Fibroblast of lung (primary cell): ENCODE measurements around the gene SENP5. TPM values are rescaled to one million over a fixed set of nuclear protein-coding genes. Genes with fewer than 3 reads are reported as not detected.
"Not testable (repeated sequence)": the region's sequence is repeated elsewhere in the genome, so short reads cannot be mapped to it uniquely, and the experiment has no call there.

Experiments
- DNase-seq, 2 donors: peaks; one replicate each; pipeline versions ENCODE4 v3.0.0 to v3.0.0-alpha.2; 2010; ENCODE audit warnings: low read depth in 2 of 2
- H2AFZ ChIP-seq: 2 replicates; pipeline ENCODE4 v1.5.1; 2012; ENCODE audit warnings: low read length, control low read depth, inconsistent platforms
- H3K27ac ChIP-seq: 2 replicates; pipeline ENCODE4 v1.5.1; 2011; ENCODE audit warnings: low read length, control low read depth; ENCODE audit not compliant: insufficient read depth
- H3K27me3 ChIP-seq: 2 replicates; pipeline ENCODE4 v1.5.1; 2011; ENCODE audit warnings: mild to moderate bottlenecking, low read length; ENCODE audit not compliant: control insufficient read depth, insufficient read depth
- H3K36me3 ChIP-seq: 2 replicates; pipeline ENCODE4 v1.5.1; 2011; ENCODE audit warnings: low read length; ENCODE audit not compliant: control insufficient read depth, insufficient read depth
- H3K4me1 ChIP-seq: 2 replicates; pipeline ENCODE4 v1.5.1; 2011; ENCODE audit warnings: low read length; ENCODE audit not compliant: control insufficient read depth, insufficient read depth; ENCODE audit errors: extremely low read depth
- H3K4me2 ChIP-seq: 2 replicates; pipeline ENCODE4 v1.5.1; 2011; ENCODE audit warnings: low read length, control low read depth; ENCODE audit not compliant: insufficient read depth; ENCODE audit errors: extremely low read depth
- H3K4me3 ChIP-seq, 4 experiments: fragments of 200-600 bp in 1 of 4; sonication (generic) in 1 of 4; replicated peaks in 1 of 4; 2 replicates each; pipeline ENCODE4 v1.5.1; 2011 to 2016; ENCODE audit warnings: low read length in 4 of 4, low read depth in 3 of 4, mild to moderate bottlenecking in 3 of 4, control low read depth in 2 of 4, inconsistent platforms in 1 of 4, mixed read lengths in 1 of 4; ENCODE audit not compliant: insufficient read depth in 1 of 4; ENCODE audit errors: control extremely low read depth in 1 of 4
- H3K79me2 ChIP-seq: 2 replicates; pipeline ENCODE4 v1.5.1; 2012; ENCODE audit warnings: mild to moderate bottlenecking, low read length, inconsistent platforms; ENCODE audit not compliant: control insufficient read depth, insufficient read depth
- H3K9ac ChIP-seq: 2 replicates; pipeline ENCODE4 v1.5.1; 2011; ENCODE audit warnings: mild to moderate bottlenecking, low read length, control low read depth; ENCODE audit not compliant: insufficient read depth
- H3K9me3 ChIP-seq: 2 replicates; pipeline ENCODE4 v1.5.1; 2012; ENCODE audit warnings: low read depth, low read length; ENCODE audit not compliant: control insufficient read depth, insufficient read depth
- H4K20me1 ChIP-seq: 2 replicates; pipeline ENCODE4 v1.5.1; 2011; ENCODE audit warnings: low read length; ENCODE audit not compliant: control insufficient read depth, insufficient read depth; ENCODE audit errors: extremely low read depth
- CTCF ChIP-seq, 2 donors: IDR thresholded peaks in 1 of 2; conservative IDR thresholded peaks in 1 of 2; 1 replicate in 1 of 2; 2 replicates in 1 of 2; pipeline ENCODE4 v1.5.1; 2011 to 2012; ENCODE audit warnings: low read length in 2 of 2, control low read depth in 1 of 2, inconsistent platforms in 1 of 2, low read depth in 1 of 2, mild to moderate bottlenecking in 1 of 2
- EZH2 ChIP-seq: IDR thresholded peaks from 2 replicates; pipeline ENCODE4 v1.5.1; 2012; ENCODE audit warnings: low read length, control low read depth, mild to moderate bottlenecking; ENCODE audit errors: missing control alignments
- polyA plus RNA-seq, 2 donors: library from polyadenylated mRNA; depleted of rRNA in 1 of 2; stranded (reverse) in 1 of 2; unstranded in 1 of 2; fragments of >200 nt; gene quantifications; 2 replicates each; pipeline ENCODE4 v1.2.1, GENCODE V29; 2011 to 2012; ENCODE audit warnings: missing spikeins in 1 of 2
- total RNA-seq: library from RNA; depleted of rRNA; stranded (reverse); fragments of >200 nt; gene quantifications from 2 replicates; pipeline ENCODE4 v1.2.1, GENCODE V29; 2014

SENP5 gene
- total and polyA plus RNA-seq, 2 donors (not counting 1 experiment from before 2014, with no cell fraction given) = 18.6 to 43.8 TPM

- H3K36me3 ChIP-seq = peaks cover 3% of the 10 kb centered on the region
These were observed 75.2 kb downstream of the SENP5 start for GRCh38 chr3:196942915-196943277.

DNA sequence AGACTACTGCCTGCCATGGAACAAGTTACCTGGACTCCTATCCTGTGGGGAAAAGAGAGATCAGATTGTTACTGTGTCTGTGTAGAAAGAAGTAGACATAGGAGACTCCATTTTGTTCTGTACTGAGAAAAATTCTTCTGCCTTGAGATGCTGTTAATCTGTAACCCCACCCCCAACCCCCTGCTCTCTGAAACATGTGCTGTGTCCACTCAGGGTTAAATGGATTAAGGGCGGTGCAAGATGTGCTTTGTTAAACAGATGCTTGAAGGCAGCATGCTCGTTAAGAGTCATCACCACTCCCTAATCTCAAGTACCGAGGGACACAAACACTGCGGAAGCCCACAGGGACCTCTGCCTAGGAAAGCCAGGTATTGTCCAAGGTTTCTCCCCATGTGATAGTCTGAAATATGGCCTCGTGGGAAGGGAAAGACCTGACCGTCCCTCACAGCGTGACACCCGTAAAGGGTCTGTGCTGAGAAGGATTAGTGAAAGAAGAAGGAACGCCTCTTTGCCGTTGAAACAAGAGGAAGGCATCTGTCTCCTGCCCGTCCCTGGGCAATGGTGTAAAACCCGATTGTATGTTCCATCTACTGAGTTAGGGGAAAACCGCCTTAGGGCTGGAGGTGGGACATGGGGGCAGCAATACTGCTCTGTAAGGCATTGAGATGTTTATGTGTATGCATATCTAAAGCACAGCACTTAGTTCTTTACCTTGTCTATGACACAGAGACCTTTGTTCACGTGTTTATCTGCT is 76.5 kb downstream of the SENP5 start:
- not testable (repeated sequence) for H3K9me3 ChIP-seq, H4K20me1 ChIP-seq, H3K9ac ChIP-seq, H3K36me3 ChIP-seq, H3K27me3 ChIP-seq, DNase-seq, H3K27ac ChIP-seq, H2AFZ ChIP-seq
- Histone ChIP-seq H3K4me3 (peak overlapping the region in 1 of 4 experiments; percentile 99), H3K4me1 (peaks cover 10% of the 10 kb centered on the region), H3K79me2 (peaks cover 45% of the 10 kb centered on the region), H3K4me2 (peak overlapping the region; percentile 96)

More at GRCh38 chr3:196942915-196943277, 75.2 kb downstream of the SENP5 start:
- Histone ChIP-seq H3K27ac (peak overlapping the region; percentile 98), H3K4me3 (peak overlapping the region; percentile 87 to 99 (median 97)), H3K4me1 (peaks cover 10% of the 10 kb centered on the region), H2AFZ (peak overlapping the region; percentile 75), H3K9ac (peak overlapping the region; percentile 77), H3K4me2 (peak overlapping the region; percentile 96), H3K9me3 (no peaks in the 10 kb centered on the region), H3K27me3 (no peaks in the 10 kb centered on the region), H3K79me2 (peaks cover 47% of the 10 kb centered on the region), H4K20me1 (no peaks in the 10 kb centered on the region)
- DNase-seq = peak in 1 of 2 donors; percentile 38
- no peak for TF ChIP-seq CTCF (conservative IDR thresholded peaks at IDR 0.05 in 1 of 2, IDR thresholded peaks at IDR 0.05 in 1 of 2; ENCODE audit: low read depth in 1 of 2, low read length in 2 of 2)
- no peak for TF ChIP-seq EZH2

GRCh38 chr3:196947136-196947859 is 79.6 kb downstream of the SENP5 start:
- Histone ChIP-seq H3K27me3 (no peaks in the 10 kb centered on the region), H3K27ac (no peak overlapping the region), H3K79me2 (peaks cover 18% of the 10 kb centered on the region), H4K20me1 (no peaks in the 10 kb centered on the region), H3K9ac (no peak overlapping the region), H3K36me3 (no peaks in the 10 kb centered on the region), H3K4me2 (no peak overlapping the region), H3K9me3 (no peaks in the 10 kb centered on the region), H3K4me3 (no peak overlapping the region), H2AFZ (no peak overlapping the region), H3K4me1 (peaks cover 7% of the 10 kb centered on the region)
- TF ChIP-seq EZH2 (no peak), CTCF (conservative IDR thresholded peaks at IDR 0.05 in 1 of 2, IDR thresholded peaks at IDR 0.05 in 1 of 2; ENCODE audit: low read depth in 1 of 2, low read length in 2 of 2) (no peak)
- DNase-seq = no peak
